HG02981 (cell line): ENCODE results near the gene CDKAL1.
A peak's percentile ranks its signal among the peaks of the same experiment; 100 is the strongest.
"Not testable (repeated sequence)": the region's sequence is repeated elsewhere in the genome, so short reads cannot be mapped to it uniquely, and the experiment has no call there.

Experiments
- ATAC-seq: cut with Tn5 transposase; IDR thresholded peaks from one replicate; pipeline ENCODE4 v1.9.1; 2021; ENCODE audit warnings: mild to moderate bottlenecking, moderate library complexity; ENCODE audit not compliant: unreplicated experiment

The CDKAL1 gene

GRCh38 chr6:20827798-20828197, 293.5 kb downstream of the CDKAL1 start:
- no peak for ATAC-seq

DNA sequence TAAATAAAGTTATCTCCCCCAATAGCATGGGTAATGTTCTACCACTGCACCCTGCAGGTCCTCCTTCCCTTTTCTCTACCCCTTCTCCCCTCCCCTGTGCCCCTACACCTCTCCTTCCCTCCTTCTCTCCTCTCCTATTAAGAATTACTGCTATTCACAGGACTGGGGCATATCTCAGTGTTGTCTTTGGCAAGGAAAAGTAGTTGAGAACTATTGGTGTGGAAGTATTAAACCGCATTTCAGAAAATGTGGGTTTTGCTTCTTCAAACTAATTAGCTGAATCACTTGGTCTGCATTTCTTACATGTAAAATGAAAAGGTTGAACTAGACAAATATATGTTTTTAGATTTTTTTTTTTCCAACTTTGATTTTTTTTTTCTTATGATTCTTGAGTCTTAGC, 296.3 kb downstream of the CDKAL1 start:
- ATAC-seq, result no peak

GRCh38 chr6:20831251-20831650, 297.0 kb downstream of the CDKAL1 start:
- ATAC-seq, result not testable (repeated sequence)

GRCh38 chr6:20833881-20834515, 299.7 kb downstream of the CDKAL1 start:
- no peak for ATAC-seq

DNA sequence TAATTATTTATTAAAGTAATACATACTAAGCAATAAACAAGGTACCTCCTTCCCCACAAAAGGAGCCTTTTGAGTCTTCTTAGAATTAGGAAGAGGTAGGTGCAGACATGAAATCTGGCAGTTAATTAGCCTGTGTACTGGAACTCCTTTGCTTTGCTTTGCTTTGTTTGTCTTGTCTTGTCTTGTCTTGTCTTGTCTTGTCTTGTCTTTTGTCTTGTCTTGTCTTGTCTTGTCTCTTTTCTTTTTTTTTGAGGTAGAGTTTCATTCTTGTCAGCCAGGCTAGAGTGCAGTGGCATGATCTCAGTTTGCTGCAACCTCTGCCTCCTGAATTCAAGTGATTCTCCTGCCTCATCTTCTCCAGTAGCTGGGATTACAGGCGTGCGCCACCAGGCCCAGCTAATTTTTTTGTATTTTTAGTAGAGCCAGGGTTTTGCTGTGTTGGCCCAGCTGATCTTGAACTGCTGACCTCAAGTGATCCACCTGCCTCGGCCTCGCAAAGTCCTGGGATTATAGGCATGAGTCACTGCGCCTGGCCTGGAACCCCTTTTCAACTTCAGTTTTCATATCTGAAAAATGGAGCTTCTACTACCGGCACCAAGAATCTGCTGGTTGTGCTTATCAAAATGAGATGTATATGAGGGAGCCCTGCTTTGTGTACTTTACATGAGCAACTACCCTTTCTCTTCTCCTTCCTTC, 301.2 kb downstream of the CDKAL1 start:
- ATAC-seq, result no peak

DNA sequence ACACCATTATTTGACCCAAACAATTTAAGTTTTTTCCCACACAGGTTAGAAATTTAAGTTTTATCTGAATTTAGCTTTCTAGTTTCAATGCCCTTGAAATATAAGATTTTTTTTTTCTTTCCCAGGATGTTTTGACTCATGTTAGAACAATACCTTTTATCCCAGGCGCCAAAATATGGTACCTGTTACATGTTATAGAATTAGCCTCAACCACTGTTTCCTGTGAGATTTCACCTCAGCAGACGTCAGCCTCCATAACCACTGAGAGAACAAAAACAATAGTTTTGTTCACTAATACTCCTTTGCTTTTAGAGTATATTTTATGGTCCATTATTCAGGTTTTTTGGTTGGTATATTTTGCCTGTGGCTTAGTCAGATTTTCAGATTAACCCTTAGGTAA, 302.9 kb downstream of the CDKAL1 start:
- no peak for ATAC-seq

DNA sequence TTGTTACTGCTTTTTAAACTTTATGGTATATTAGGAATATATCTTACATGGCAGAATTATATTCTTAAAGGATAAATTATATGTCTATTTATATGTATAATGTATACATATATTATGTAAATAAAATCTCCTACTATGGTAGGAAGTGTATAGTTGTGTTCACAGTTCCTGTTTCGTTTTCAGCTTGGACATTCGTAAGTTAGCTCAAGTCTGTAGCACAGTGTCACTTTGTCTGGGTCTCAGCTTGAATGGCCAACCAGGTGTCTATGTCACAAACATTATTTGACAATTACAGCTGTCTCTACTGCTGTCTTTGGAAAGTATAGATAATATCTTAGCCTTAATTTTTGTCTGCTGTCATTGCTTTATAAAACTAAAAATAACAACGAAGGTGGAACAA, 303.9 kb downstream of the CDKAL1 start:
- ATAC-seq, result no peak

- ATAC-seq, result no peak
Measured at GRCh38 chr6:20839630-20840029, 305.4 kb downstream of the CDKAL1 start.

GRCh38 chr6:20840675-20841074, 306.4 kb downstream of the CDKAL1 start:
- no peak for ATAC-seq

DNA sequence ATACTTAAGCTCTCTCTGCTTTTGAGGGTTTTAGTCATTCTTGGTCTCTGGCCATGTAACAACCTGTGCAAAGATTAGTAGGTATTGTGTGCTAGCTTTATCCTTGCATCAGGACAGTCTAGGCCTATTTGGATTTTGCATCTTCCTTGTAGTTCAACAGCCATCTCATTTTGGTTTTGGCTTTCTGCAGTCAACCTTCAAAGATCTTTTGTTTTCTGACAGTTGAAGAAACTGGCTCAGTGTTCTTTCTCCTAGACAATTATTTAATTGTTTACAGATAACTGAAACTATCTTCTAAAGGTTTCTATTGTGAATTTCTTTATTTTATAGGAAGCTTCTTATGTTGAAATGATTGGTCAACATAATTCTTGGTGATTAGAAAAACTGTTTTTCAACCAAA, 307.5 kb downstream of the CDKAL1 start:
- no peak for ATAC-seq

DNA sequence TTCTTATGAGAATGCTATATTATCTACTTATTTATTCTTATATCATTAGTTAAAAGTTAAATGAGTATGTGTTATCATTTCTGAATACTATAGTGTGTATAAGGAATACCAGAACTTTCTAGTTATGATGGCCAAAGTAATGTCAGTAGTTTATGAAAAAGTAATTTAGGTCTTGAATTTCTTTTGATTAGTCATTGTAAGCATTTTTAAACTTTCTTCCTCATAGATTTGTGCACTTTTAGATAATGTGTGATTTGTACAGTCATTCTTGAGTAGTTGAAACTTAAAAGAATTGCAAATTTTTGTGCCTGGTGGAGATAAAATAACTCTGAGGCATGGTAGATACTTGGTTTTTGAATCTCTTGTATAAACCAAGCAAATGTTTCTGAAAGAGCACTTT, 311.3 kb downstream of the CDKAL1 start:
- ATAC-seq, result no peak

GRCh38 chr6:20846602-20847028, 312.4 kb downstream of the CDKAL1 start:
- peak; percentile 81 for ATAC-seq

GRCh38 chr6:20847904-20848303, 313.6 kb downstream of the CDKAL1 start:
- ATAC-seq, result no peak

GRCh38 chr6:20850686-20851416, 316.6 kb downstream of the CDKAL1 start:
- no peak for ATAC-seq

- no peak for ATAC-seq
Measured at GRCh38 chr6:20851795-20852194, 317.5 kb downstream of the CDKAL1 start.

- no peak for ATAC-seq
Measured at GRCh38 chr6:20853828-20854227, 319.6 kb downstream of the CDKAL1 start.

DNA sequence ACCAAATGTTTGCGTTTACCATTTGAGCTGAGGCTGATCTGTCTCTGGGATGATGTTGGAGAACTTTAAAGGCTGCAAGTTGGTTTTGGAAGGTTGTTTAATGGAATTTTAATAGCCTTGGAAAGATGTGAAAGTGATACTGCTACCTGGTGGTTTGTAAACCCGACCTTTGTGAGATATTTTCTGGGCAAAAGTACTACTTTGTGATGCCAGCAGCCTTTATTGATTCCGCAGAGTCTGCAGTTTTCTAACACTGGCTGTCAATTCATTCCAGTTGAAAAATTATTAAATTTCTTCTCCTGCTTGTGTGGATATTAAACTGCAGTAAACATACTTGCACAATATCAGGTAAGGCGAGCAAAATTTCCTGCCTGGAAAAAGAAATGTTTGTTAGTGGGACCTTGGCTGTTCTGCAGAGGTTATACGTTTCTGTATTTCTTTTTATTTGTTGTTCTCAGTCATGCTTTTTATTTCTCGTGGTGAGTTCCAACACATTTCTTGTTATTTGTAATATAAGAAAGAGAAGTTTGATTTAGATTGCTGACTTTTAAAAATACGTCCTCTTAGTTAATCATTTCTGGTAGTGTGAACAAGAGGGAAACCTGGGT, 322.5 kb downstream of the CDKAL1 start:
- no peak for ATAC-seq

DNA sequence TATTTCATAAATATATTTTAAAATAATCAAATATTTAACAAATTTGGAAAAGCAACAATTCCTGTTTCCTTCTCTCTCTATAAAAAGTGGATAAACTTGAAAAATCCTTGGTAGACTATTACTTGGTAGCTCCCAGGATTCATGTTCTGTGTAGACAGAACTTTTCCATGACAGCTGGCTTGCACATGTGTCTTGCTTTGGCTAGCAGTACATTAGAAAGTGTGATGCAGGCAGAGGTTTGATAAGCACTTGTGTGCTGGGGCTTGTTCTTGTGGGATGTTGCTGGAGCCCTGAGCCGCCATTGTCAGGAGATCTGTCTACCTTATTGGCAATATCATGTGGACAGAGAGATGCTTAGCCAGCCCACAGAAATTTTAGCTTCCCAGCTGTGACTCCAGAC, 327.2 kb downstream of the CDKAL1 start:
- no peak for ATAC-seq

DNA sequence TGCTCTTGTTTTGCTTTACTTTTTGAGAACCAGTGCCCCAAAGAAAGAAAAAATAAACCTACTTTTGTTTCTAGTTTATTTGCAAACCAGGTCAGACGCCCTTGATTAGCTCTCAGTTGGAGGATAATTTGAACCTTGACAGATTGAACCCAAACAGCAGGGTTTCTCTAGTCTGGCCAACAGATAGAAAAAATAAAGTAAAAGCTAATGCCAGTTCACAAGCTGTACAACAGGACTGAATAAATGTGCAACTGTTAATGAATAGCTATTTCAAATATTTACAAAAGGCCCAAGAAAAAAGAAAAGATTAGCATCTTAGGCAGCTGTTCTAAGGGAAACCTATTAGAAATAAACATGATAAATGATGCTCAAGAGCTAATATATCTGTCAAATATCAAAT, 331.8 kb downstream of the CDKAL1 start:
- no peak for ATAC-seq

GRCh38 chr6:20866935-20867703, 332.9 kb downstream of the CDKAL1 start:
- ATAC-seq, result no peak
